GM23338 (cell line): ENCODE results near the gene NRL. TPM values are rescaled to one million over a fixed set of nuclear protein-coding genes. Genes with fewer than 3 reads are reported as not detected.

Experiments
- ATAC-seq: fragments of 200-7000 bp; cut with Tn5 transposase; 3 replicates; pipeline ENCODE4 v1.9.1; 2020
- DNase-seq: peaks from one replicate; pipeline ENCODE4 v3.0.0-alpha.2; 2015; ENCODE audit warnings: low spot score
- H2AFZ ChIP-seq: fragments of 200-600 bp; sonication (generic); 2 replicates; pipeline ENCODE4 v1.8.0; 2016; ENCODE audit warnings: antibody characterized with exemption, mild to moderate bottlenecking, moderate library complexity
- H3F3A ChIP-seq: fragments of 200-600 bp; sonication (generic); replicated peaks from 2 replicates; pipeline ENCODE4 v1.8.0; 2017; ENCODE audit warnings: antibody characterized with exemption, mixed run types, low read depth
- H3K27ac ChIP-seq: fragments of 200-600 bp; sonication (generic); 2 replicates; pipeline ENCODE4 v1.6.1; 2016; ENCODE audit warnings: low read depth
- H3K27me3 ChIP-seq: fragments of 200-600 bp; sonication (generic); 2 replicates; pipeline ENCODE4 v1.8.0; 2016; ENCODE audit warnings: mild to moderate bottlenecking, mixed run types, moderate library complexity; ENCODE audit not compliant: insufficient read depth
- H3K36me3 ChIP-seq: fragments of 200-600 bp; sonication (generic); 2 replicates; pipeline ENCODE4 v1.8.0; 2016; ENCODE audit warnings: mild to moderate bottlenecking; ENCODE audit not compliant: insufficient read depth
- H3K4me1 ChIP-seq: fragments of 200-600 bp; sonication (generic); 2 replicates; pipeline ENCODE4 v1.8.0; 2016; ENCODE audit warnings: mild to moderate bottlenecking, moderate library complexity; ENCODE audit not compliant: insufficient read depth
- H3K4me2 ChIP-seq: fragments of 200-600 bp; sonication (generic); 2 replicates; pipeline ENCODE4 v1.7.1; 2017; ENCODE audit warnings: mixed run types
- H3K4me3 ChIP-seq: fragments of 200-600 bp; sonication (generic); 2 replicates; pipeline ENCODE4 v1.6.1; 2016; ENCODE audit warnings: mixed run types
- H3K79me2 ChIP-seq: fragments of 200-600 bp; sonication (generic); replicated peaks from 2 replicates; pipeline ENCODE4 v1.8.0; 2017; ENCODE audit warnings: mild to moderate bottlenecking; ENCODE audit not compliant: insufficient read depth
- H3K9me2 ChIP-seq: fragments of 200-600 bp; sonication (generic); 2 replicates; pipeline ENCODE4 v1.8.0; 2017; ENCODE audit not compliant: insufficient read depth
- H4K20me1 ChIP-seq: fragments of 200-600 bp; sonication (generic); replicated peaks from 2 replicates; pipeline ENCODE4 v1.8.0; 2017; ENCODE audit warnings: mild to moderate bottlenecking; ENCODE audit not compliant: insufficient read depth
- H3K27ac Mint-ChIP-seq: 2 replicates; pipeline ENCODE4 v1.8.0; 2020; ENCODE audit warnings: inconsistent platforms, mild to moderate bottlenecking, moderate library complexity, mixed read lengths
- H3K27me3 Mint-ChIP-seq: 3 replicates; pipeline ENCODE4 v1.8.0; 2022; ENCODE audit warnings: low read depth, mild to moderate bottlenecking, moderate library complexity, mixed read lengths, inconsistent platforms; ENCODE audit not compliant: insufficient read depth, poor library complexity
- H3K36me3 Mint-ChIP-seq: 3 replicates; pipeline ENCODE4 v1.8.0; 2021; ENCODE audit warnings: low read depth, mild to moderate bottlenecking, inconsistent platforms, moderate library complexity, mixed read lengths
- H3K4me1 Mint-ChIP-seq: 3 replicates; pipeline ENCODE4 v1.8.0; 2020; ENCODE audit warnings: mild to moderate bottlenecking, inconsistent platforms, mixed read lengths
- H3K4me3 Mint-ChIP-seq: 3 replicates; pipeline ENCODE4 v1.8.0; 2021; ENCODE audit warnings: moderate library complexity, mild to moderate bottlenecking, inconsistent platforms, mixed read lengths
- H3K9me3 Mint-ChIP-seq: 3 replicates; pipeline ENCODE4 v1.8.0; 2020; ENCODE audit warnings: moderate library complexity, mild to moderate bottlenecking, inconsistent platforms, mixed read lengths
- CREB1 ChIP-seq: fragments of 250-450 bp; sonication (Bioruptor Pico); IDR thresholded peaks from 2 replicates; pipeline ENCODE4 v1.5.0; 2020; ENCODE audit warnings: low read depth, mild to moderate bottlenecking, moderate library complexity
- CTCF ChIP-seq, 2 experiments: fragments of 200-600 bp in 1 of 2; sonication (generic) in 1 of 2; conservative IDR thresholded peaks; 2 replicates each; pipeline versions ENCODE4 v1.5.1 to v1.6.1; 2016 to 2017; ENCODE audit warnings: antibody characterized with exemption in 2 of 2, low read depth in 2 of 2, mild to moderate bottlenecking in 2 of 2, moderate library complexity in 1 of 2
- ETS1 ChIP-seq: IDR thresholded peaks from 2 replicates; pipeline ENCODE4 v1.6.1; 2016; ENCODE audit warnings: antibody characterized with exemption
- EZH2 ChIP-seq: fragments of 200-600 bp; sonication (generic); IDR thresholded peaks from one replicate; pipeline ENCODE4 v1.8.0; 2017; ENCODE audit warnings: antibody characterized with exemption, mild to moderate bottlenecking, low read depth; ENCODE audit not compliant: unreplicated experiment
- EZH2phosphoT487 ChIP-seq: fragments of 200-600 bp; sonication (generic); IDR thresholded peaks from one replicate; pipeline ENCODE4 v1.8.1; 2018; ENCODE audit warnings: antibody characterized with exemption; ENCODE audit not compliant: unreplicated experiment
- JUNB ChIP-seq: IDR thresholded peaks from one replicate; pipeline ENCODE4 v1.6.1; 2016; ENCODE audit warnings: antibody characterized with exemption; ENCODE audit not compliant: unreplicated experiment
- NANOG ChIP-seq: IDR thresholded peaks from 2 replicates; pipeline ENCODE4 v1.6.1; 2016; ENCODE audit warnings: antibody characterized with exemption, borderline replicate concordance
- POLR2AphosphoS5 ChIP-seq: IDR thresholded peaks from 2 replicates; pipeline ENCODE4 v1.6.1; 2016; ENCODE audit warnings: antibody characterized with exemption, low read depth
- REST ChIP-seq: IDR thresholded peaks from one replicate; pipeline ENCODE4 v1.6.1; 2018; ENCODE audit warnings: antibody characterized with exemption; ENCODE audit not compliant: unreplicated experiment
- ZNF462 ChIP-seq: fragments of 250-450 bp; sonication (Bioruptor Pico); IDR thresholded peaks from 2 replicates; pipeline ENCODE4 v1.5.0; 2020; ENCODE audit warnings: mild to moderate bottlenecking, moderate library complexity
- polyA plus RNA-seq: library from polyadenylated mRNA; unstranded; fragments of >200 nt; fragmentation: Nextera tagmentation; extraction: Ambion mirVana; gene quantifications from 2 replicates; pipeline ENCODE4 v1.2.1, GENCODE V29; 2016
- total RNA-seq: library from RNA; depleted of rRNA; stranded (reverse); fragments of >200 nt; shearing (Covaris generic); gene quantifications from 2 replicates; pipeline ENCODE4 v1.2.3, GENCODE V29; 2014

NRL gene
- total and polyA plus RNA-seq, 2 experiments from 2014 or later: 1.8 to 2.2 TPM

GRCh38 chr14:24038686-24039085 lies 76.1 kb downstream of the NRL start (continued):
- no peak for TF ChIP-seq ZNF462 (CRISPR knock-in tag)

- Histone ChIP-seq H2AFZ (no peak overlapping the region; the same call in 1 of the 2 replicates), H3K4me3 (no peak overlapping the region), H3K79me2 (no peaks in the 10 kb centered on the region), H3K9me2 (no peaks in the 10 kb centered on the region), H4K20me1 (no peaks in the 10 kb centered on the region), H3K4me2 (no peak overlapping the region), H3K4me1 (0 out of 2 replicates have a peak, but pooled peaks cover 3% of the 10 kb centered on the region), H3K36me3 (no peaks in the 10 kb centered on the region), H3K27ac (no peak overlapping the region), H3K27me3 (0 out of 2 replicates have a peak, but pooled peaks cover 4% of the 10 kb centered on the region), H3F3A (no peaks in the 10 kb centered on the region)
- Mint-ChIP-seq H3K27me3 (peaks cover 3% of the 10 kb centered on the region), H3K36me3 (peaks cover 2% of the 10 kb centered on the region; the same call in 1 of the 3 replicates), H3K4me1 (peaks cover 10% of the 10 kb centered on the region; the same call in 2 of the 3 replicates), H3K27ac (no peak overlapping the region), H3K4me3 (no peak overlapping the region), H3K9me3 (peaks cover 5% of the 10 kb centered on the region; the same call in 1 of the 3 replicates)
- ATAC-seq: no peak
- peak; percentile 40 for DNase-seq
- no peak for TF ChIP-seq ETS1
- TF ChIP-seq POLR2AphosphoS5: no peak
- no peak for TF ChIP-seq EZH2phosphoT487
- no peak for TF ChIP-seq EZH2
- TF ChIP-seq NANOG: no peak
- no peak for TF ChIP-seq CTCF (conservative IDR thresholded peaks at IDR 0.05; ENCODE audit: low read depth in 2 of 2)
- no peak for TF ChIP-seq JUNB
- no peak for TF ChIP-seq CREB1 (CRISPR knock-in tag)
- no peak for TF ChIP-seq REST
These were observed 77.1 kb downstream of the NRL start for GRCh38 chr14:24037658-24038037.
